OCI-M1 (cell line): ENCODE measurements around the gene PAXX.
A peak's percentile ranks its signal among the peaks of the same experiment; 100 is the strongest.

Experiments used
- DNase-seq: peaks from one replicate; lab custom pipeline; 2025; lab: John Stamatoyannopoulos, UW

Gene PAXX

DNA sequence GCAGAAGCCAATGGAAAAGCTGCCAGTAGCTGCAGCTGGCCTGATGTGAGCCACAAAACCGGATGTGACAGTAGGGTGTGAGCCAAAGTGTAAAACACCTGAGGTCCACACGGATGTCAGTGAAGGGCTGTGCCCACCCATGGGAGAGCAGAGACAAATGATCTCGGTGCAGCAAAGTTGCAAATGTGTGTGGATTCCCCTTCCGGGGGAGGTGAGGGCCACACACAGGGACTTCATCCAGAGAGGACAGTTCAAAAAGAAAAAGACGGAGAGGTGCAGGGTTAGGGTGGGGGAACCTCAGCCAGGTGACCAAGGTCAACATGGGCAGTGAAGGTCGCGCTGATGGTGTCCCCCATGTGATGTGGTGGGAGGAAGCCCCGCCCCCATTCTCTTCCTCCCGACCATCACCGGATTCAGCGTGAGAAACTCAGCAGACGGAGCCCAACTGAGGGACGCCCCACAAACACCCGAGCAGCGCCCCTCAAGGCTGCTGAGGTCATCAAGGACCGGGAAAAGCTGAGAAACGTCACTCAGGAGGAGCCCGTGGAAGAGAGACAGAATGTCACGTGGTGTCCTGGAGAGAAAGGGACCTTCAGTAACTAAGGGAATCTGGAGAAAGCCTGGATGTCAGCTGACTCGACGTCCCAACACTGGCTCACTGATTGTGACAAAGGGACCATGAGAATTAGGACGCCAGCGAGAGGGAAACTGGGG is 26.3 kb upstream of the PAXX start:
- DNase-seq, result peak; percentile 13

DNA sequence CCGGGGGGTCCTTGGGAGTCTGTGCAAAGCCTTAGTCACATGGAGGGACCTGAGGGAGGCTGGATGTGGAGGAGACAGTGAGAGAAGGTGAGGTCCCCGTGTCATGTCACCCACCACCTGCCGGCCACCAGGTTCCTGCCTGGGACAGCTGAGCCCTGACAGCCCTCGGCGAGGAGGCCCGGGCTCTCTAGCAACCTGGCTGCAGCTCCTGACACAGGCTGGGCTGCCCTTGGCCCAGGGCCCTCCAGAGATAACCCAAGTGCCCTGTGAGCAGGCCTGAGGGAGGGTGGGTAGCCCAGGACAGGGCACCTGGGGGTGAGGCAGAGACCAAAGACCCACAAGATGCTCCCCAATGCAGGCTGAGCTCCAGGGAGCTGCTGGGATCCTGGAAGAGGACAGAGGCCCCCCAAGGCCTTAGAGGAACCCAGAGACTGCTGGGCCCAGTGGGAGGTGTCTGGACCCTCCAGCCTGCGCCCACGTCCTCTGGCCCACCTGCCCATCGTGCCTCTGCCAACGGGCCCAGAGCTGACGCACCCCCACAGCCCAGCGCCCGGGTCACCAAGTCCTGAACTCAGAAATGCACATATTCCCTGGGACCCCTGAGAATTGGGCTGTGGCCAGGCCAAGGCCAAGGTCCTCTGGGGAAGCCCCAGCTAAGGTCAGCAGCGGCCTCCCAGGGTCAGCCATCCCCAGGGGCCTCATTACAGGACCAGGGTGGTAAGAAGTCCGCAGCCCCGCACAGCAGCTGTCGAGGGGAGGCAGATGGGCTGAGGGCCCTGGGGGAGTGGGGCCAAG is 23.7 kb upstream of the PAXX start:
- no peak for DNase-seq

DNA sequence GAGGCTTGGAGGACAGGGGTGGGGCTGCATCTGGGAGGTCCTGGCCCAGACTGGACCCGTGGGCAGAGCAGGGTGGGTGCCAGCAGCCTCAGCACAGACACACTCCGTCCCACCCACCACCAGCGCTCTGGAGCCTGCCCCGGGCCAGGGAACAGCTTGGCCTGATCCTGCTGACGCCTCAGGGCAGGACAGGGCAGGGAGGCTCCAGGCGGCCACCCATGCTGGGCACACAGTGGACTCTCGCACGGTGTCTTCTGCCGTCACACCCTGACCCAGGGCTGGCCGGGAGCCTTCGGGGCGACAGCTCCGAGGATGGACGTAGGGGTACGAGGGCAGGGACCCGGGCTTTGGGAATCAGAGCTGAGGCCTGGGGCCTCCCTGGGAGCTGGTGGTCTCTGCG is 23.1 kb upstream of the PAXX start:
- no peak for DNase-seq

DNA sequence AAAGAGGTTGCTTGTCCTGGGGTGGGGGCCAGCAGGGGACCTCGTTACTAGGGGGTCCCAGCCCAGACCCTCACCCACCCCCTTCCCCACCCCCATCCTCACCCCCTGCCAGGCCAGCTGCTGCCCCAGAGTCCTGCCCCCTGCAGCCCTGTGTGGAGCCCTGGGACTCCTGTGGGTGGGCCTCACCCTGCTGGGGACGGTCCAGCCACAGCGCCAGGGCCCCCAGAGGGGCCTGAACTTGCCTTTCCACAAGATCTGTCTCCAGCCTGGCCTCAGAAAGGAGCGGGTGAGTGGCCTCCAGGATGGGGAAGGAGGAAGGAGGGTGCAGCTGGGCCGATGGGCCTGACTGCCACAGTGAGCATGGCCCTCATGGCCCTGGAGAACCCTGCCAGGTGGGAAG is 22.4 kb upstream of the PAXX start:
- DNase-seq, result no peak

DNA sequence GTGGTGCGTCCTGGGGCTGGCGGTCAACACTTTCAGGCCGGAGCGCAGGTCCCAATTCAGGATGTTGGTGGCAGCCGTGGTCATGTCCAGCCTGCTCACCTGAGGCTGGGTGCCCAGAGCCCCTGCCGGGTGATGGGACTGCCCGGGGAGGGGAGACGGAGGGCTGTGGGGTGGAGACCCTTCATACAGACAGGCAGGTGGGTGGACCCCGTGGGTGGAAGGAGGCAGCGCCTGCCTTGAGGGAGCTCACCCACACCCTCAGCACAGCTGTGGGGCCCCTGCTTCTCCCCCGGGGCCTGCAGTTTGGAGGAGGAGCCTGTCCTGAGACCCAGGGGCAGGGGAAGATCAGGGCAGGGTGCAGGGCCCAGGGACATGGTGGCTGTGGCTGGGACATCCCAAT is 21.9 kb upstream of the PAXX start:
- DNase-seq, result no peak

DNA sequence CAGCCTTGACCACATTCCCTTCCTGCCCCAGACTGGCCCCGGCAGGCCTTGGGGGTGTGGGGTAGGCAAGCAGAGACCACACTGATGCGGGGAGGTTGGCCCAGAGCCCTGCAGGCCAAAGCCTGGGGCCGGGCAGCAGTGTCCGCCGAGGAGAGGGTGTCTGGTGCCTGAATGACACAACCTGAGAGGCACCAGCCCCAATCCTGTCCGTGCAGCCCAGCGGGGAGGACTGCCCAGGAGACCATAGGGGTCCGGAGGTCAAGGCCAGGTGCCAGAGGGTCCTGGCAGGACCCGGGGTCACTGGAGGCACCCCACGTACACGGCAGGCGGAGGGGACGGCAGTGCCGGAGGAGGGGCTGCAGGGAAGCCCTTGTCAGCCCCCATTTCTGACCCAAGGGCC is 20.5 kb upstream of the PAXX start:
- no peak for DNase-seq

DNA sequence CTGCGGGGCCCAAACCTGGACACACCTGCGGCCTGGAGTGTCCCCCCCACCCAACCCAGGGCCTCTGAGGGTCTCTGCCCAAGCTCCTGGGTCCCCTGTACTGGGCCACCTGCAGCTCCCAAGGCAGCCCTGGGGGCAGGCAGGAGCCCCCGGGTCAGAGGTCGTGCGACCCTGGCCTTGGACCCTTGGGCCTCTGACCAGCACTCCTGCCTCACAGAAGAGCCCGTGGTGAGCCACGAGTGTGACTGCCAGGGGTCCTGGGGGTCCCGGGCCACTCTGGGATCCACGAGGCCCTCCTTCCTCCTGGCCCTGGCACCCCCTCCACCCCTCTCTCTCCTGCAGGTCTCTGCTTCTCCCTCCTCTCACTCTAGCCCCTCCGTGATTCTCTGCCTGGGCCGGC is 19.9 kb upstream of the PAXX start:
- no peak for DNase-seq

DNA sequence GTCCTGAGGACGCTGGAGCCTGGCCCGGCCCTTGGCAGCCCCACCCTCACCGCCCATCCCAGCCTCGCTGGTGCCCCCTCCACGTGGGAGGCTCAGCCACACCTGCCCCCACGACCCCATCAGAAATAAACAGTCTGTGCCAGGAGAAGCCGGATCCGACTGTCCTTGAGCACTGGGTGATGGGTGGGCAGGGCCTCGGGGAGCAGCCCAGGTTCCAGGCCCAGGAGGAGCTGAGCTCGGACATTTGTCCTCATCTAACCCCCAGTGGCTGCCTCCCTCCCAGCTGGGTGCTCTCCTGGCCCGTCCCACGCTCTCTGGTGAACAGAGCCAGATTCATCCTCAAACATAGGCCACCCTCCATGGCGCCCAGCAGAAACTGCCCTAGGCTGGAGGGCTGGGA is 19.5 kb upstream of the PAXX start:
- no peak for DNase-seq

DNA sequence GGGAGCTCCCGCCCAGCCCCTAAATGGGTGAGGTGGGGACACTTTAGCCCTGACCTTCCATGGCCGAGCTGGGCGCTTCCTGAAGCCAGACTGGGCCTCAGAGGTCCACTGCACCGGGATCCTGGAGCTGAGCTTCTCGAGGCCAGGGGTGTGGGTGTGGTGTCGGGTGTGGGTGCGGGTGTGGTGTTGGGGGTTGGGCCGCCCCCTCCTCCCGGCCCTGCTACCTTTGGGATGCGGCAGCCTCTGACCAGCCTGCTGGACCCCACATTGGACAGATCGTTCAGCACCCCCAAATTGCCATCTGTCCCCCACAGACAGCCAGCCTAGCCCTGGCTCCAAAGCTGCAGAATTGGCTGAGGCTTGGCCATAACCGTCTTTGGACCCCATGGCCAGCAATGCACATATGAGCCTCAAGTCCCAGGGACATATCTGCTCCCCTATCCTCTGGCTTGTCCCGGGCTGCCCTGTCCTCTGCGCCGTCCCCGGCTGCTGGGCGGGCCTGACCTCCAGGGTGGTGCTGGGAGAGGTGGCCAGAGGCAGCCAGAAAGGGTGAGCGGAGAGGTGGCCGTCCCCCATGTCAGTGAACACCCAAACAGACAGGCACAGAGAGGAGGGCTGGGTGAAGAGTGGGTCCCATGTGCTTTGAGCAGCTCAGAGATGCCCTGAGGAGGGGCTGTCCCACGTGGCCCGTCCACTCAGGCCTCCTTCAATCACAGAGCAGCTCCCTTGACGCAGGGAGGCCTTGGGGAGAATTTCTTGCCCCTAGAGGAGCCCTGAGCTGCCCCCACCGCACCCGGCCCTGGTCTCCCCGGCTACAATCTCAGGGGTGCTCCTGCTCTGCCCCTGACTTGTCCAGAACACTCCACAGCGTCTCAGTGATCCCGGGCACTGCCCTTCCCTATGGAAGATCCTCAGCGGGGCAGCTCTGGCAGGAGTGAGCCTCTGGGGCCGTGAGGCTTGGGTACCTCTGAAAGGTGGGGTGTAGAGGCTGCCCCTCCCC is 18.3 kb upstream of the PAXX start:
- DNase-seq, result no peak

DNA sequence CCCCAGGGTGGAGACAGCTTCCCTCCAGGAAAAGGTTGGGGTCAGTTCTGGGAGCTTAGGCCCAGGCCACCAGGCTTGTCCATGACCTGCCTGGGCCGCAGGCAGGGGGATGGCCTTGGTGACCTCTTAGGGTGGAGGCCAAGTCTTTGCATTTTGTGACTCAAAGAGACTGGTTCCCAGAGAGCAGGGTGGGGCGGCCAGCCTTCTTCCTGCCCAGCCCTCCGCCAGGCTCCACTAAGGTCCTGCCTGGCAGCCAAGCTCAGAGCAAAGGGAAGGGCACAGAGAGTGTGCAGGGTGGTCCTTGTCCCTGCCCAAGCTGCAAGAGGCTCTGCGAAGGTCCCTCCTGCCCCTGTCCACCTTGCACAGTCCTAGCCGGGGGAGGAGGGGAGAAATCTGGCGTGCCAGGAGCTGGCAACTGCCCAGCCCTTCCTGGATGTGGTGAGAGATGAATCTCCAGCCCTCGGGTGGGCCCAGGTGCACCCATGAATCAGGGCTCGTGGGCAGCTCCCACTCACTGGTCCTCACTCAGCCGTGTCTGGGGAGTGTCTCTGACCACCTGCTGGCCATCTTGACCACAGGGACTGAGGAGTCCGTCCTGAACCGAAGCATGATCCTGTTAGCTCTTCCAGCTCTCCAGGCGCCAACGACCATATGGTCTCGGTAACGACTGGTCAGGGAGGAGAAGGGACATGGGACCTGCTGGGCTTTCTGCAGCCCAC is 17.2 kb upstream of the PAXX start:
- DNase-seq, result no peak

DNA sequence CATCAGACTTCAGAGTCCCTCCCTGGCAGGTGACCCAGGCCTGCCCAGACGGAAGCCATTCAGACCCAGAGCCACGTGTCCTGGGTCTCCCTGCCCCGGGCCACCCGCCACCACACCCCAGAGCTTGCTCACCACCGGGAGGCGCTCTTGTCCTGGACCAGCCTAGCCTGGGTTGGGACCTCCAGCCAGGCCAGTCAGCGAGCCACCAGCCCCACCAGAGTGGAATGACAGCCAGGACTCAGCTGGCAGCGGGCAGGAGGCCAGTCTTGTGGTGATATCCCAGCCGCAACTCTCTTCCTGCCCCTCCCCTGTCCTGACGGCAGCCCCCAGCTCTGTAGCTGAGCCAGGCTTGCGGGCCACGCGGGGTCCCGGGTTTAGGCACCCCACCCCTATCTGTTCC is 16.6 kb upstream of the PAXX start:
- peak; percentile 66 for DNase-seq

DNA sequence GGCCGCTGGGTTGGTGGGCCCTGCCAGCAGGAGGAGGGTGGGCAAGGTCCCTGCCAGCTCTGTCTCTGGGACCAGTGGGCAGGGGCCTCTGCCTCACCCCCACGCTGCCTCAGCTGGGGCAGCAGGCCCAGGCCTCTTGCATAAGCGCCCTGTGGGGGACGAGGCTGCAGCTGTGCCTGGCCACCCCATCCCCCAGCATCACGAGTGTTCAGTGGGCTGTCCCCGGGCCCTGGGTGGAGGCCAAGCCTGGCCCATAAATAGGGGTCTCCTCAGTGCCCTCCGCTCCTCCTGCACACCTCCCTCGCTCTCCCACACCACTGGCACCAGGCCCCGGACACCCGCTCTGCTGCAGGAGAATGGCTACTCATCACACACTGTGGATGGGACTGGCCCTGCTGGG is 15.0 kb upstream of the PAXX start, which contains the start of gene PTGDS:
TSS of gene PTGDS (plus strand) at position 282 of the 400 bp plus-strand sequence. CDS start at position 357, 75 bp downstream.
- no peak for DNase-seq

DNA sequence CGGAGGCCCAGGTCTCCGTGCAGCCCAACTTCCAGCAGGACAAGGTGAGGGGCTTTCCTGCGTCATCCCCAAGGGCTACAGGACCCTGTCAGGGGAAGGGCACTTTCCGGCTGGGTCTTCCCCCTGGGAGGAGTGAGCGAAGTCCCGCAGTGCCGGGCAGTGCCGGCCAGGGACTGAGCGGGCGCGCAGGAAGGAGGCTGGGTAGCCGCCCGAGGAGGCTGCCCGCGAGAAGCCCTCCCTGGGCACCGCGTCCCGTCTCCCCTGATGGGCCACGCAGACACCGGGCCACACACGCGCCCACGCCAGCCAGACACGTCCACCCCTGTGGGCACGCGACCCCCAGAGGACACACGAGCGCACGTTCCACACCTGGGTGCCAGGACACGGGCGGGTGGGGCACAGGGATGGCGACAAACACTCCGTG is 14.6 kb upstream of the PAXX start:
- DNase-seq, result no peak

DNA sequence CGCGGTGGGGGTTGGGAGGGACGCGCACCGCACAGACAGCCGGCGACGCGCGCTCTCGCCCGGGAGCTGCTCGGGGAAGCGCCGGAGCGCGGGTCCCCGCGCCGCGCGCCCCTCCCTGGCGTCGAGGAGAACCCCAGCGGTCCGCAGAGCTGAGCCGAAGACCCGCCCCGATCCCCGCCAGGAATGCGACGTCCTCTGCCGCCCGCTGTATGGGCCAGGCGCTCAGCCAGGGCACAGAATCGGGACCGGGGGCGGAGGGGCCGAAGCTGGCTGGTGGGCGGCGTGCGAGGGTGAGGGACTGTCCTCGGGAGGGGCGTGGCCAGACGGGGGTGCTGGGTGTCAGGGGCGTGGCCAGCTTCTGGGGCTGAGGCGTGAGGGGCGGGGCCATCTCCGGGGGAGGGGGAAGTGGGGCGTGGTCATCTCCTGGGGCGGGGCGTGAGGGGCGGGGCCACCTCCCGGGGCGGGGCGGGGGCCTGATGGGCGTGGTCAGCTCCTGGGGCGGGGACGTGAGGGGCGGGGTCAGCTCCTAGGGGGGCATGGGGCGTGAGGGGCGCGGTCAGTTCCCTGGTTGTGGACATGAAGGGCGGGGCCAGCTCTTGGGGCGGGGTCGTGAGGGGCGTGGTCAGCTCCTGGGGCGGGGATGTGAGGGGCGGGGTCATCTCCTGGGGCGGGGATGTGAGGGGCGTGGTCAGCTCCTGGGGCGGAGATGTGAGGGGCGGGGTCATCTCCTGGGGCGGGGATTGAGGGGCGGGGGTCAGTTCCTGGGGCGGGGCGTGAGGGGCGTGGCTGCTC is 14.0 kb upstream of the PAXX start:
- peak; percentile 65 for DNase-seq

DNA sequence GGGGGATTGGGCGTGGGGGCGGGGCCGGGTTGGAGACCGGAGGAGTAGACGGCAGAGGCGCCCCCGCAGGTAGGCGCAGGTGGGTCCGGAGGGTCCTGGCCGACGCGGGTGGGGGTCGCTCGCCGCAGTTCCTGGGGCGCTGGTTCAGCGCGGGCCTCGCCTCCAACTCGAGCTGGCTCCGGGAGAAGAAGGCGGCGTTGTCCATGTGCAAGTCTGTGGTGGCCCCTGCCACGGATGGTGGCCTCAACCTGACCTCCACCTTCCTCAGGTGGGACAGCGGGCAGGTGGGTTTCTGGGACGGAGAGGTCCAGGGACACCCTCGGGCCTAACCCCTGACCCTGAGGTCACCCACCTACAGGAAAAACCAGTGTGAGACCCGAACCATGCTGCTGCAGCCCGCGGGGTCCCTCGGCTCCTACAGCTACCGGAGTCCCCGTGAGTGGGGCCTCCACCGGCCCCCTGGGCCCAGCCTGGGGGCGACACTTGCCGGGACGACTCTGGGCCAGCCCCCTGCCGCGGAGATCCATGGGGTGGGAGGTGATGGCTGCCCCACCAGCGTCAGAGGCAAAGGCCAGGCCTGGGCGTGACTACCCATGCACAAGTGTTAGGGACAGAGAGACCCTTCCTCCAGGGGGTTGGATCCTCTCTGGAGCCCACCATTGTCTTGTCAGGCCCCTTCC is 13.2 kb upstream of the PAXX start:
- no peak for DNase-seq

DNA sequence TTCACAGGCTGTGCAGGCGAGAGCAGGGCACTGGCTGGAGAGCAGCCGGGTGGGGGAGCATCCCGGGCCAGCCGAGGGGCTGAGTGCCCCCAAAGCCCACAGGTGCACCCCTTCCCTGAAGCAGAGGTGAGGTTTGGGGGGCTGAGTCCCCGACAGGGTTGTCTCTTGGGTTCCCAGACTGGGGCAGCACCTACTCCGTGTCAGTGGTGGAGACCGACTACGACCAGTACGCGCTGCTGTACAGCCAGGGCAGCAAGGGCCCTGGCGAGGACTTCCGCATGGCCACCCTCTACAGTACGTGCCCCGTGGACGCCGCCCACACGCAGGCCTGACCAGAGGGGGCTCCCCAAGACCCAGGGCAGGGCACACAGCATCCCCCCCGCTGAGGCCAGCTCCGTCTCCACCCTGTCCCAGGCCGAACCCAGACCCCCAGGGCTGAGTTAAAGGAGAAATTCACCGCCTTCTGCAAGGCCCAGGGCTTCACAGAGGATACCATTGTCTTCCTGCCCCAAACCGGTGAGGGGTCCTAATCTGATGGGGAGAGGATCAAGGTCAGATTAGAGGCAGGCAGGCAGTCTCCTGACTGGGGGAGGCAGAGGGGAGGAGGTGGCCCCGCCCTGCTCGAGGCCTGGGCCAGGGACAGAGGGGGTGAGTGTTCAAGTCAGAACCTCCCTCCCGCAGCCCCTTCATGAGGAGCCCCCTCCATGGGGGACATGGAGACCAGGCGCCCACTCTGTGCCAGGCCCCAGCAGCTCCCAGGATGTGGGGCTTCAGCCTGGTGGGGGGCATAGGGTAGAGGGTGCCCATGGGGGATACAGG is 12.2 kb upstream of the PAXX start:
- DNase-seq, result no peak

DNA sequence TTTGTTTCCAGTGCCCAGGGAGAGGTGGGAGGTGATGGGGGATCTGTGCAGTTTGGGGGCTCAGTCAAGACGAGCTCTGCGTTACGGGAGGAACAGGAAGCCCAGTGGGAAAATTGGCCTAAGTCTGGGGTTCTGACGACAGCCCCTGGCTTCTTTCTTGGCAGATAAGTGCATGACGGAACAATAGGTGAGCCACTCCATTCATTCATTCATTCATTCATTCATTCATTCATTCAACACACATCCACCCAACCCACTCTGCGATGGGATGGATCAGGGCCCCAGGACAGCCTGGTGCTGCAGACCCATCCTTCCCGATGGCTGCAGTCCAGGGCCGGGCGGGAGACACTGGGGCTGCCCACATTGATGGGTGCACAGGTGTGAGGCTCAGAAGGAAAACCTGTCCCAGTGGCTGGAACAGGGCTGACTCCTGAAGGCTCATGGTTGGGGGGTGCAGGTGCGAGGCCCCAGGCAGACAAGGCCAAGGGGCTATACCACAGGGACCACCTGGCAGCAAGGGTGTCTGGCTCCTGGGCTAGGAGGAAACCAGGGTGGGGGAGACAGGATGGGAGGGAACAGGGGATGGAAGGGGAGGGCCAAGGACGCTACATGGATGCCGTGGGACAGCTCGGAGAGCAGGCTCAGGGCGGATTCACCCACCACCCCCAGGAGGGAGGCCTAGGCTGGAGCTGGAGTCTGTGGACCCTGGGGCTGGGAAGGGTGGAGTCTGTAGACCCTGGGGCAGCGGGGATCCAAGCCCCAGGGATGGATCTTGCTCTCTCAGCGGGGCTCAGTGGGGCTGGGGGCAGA is 11.3 kb upstream of the PAXX start:
- DNase-seq, result no peak

DNA sequence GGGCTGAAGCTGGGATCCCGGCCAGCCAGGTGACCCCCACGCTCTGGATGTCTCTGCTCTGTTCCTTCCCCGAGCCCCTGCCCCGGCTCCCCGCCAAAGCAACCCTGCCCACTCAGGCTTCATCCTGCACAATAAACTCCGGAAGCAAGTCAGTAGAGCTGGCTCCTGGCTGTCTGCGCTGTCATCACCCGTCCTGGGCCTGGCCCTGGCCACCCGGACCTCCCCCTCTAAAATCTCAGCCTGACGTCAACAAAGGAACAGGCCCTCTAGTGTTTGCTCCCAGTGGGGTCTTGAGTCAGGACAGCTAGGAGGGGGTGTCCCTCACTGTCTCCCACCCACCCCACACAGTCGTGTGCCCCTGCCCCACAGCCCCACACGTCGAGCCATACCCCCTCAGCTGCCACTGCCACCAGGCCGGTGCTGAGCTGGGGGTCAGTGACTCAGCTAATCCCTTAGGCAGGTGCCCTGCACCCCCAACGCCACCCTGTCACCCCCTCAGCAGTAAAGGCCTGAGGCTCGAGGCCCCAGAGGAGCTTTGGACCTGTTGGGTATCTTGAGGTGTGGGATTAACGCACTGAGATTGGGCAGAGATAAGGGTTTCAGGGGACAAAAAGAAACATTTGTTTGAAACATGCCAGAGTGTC is 10.5 kb upstream of the PAXX start:
- no peak for DNase-seq
